Measurements from ENCODE around the gene IQSEC1.

Gene IQSEC1

GRCh38 chr3:13073326-13074005 is at the start of gene IQSEC1:
Gene IQSEC1 (minus strand): TSS chr3:13073429. CDS start chr3:13073014, 415 bp downstream.
- no peak within 1 kb of the TSS for H3K4me3 ChIP-seq (ENCODE audit: low read depth, low read length)
- in situ Hi-C loops (cut with HindIII; ENCODE audit: low sequenced_read_pairs): no loop called here
- TF ChIP-seq CTCF (IDR thresholded peaks at IDR 0.05; ENCODE audit: low read depth, low read length): no peak
- no peak for DNase-seq (ENCODE audit: low read depth, low spot score)

- in situ Hi-C loops (cut with HindIII; ENCODE audit: low sequenced_read_pairs): no loop called here
- H3K4me3 ChIP-seq (ENCODE audit: low read depth, low read length): no peak overlapping the region
- no peak for DNase-seq (ENCODE audit: low read depth, low spot score)
- no peak for TF ChIP-seq CTCF (IDR thresholded peaks at IDR 0.05; ENCODE audit: low read depth, low read length)
Measured at GRCh38 chr3:13122081-13123012, 49.1 kb upstream of the IQSEC1 start.

- no peak for DNase-seq (ENCODE audit: low read depth, low spot score)
- H3K4me3 ChIP-seq (ENCODE audit: low read depth, low read length): no peak overlapping the region
- in situ Hi-C loops (cut with HindIII; ENCODE audit: low sequenced_read_pairs): no loop called here
Measured at GRCh38 chr3:13121553-13122001, 48.3 kb upstream of the IQSEC1 start.

GRCh38 chr3:13120928-13121552 is 47.8 kb upstream of the IQSEC1 start:
- no peak overlapping the region for H3K4me3 ChIP-seq (ENCODE audit: low read depth, low read length)
- no peak for DNase-seq (ENCODE audit: low read depth, low spot score)
- no peak for TF ChIP-seq CTCF (IDR thresholded peaks at IDR 0.05; ENCODE audit: low read depth, low read length)
- in situ Hi-C loops (cut with HindIII; ENCODE audit: low sequenced_read_pairs): no loop called here

More at GRCh38 chr3:13121553-13122001, 48.3 kb upstream of the IQSEC1 start:
- no peak for TF ChIP-seq CTCF (IDR thresholded peaks at IDR 0.05; ENCODE audit: low read depth, low read length)

- DNase-seq (ENCODE audit: low read depth, low spot score): no peak
Measured at GRCh38 chr3:13120289-13120927, 47.2 kb upstream of the IQSEC1 start.

More at GRCh38 chr3:13120289-13120927, 47.2 kb upstream of the IQSEC1 start:
- H3K4me3 ChIP-seq (ENCODE audit: low read depth, low read length): no peak overlapping the region
- in situ Hi-C loops (cut with HindIII; ENCODE audit: low sequenced_read_pairs): no loop called here
- TF ChIP-seq CTCF (IDR thresholded peaks at IDR 0.05; ENCODE audit: low read depth, low read length): no peak

Measured in astrocyte of the spinal cord (primary cell).